ENCODE measurements around the gene A1CF. TPM values are rescaled to one million over a fixed set of nuclear protein-coding genes. Genes with fewer than 3 reads are reported as not detected.
"Not testable (repeated sequence)": the region's sequence is repeated elsewhere in the genome, so short reads cannot be mapped to it uniquely, and the experiment has no call there.

A1CF gene
- total RNA-seq, 1 donor from 2014 or later: not detected

- H3K27me3 ChIP-seq (ENCODE audit: low read depth); H3K4me3 ChIP-seq; H3K27ac ChIP-seq (replicated peaks); H3K4me1 ChIP-seq; intact Hi-C loops (cut with micrococcal nuclease); DNase-seq; H3K36me3 ChIP-seq: not testable (repeated sequence)
- H3K9me3 ChIP-seq (replicated peaks): peaks cover 13% of the 10 kb centered on the region
These were observed 118.5 kb downstream of the A1CF start for GRCh38 chr10:50766774-50767513.

Other genes starting within 250 kb of the A1CF start
- 6.8 TPM for gene ASAH2B, start 145.7 kb downstream of the A1CF start, total RNA-seq
- gene PRKG1, start 188.9 kb upstream of the A1CF start, total RNA-seq: 38.9 TPM

Data from left ventricle myocardium inferior (tissue), 1 donor.